Tibial artery (tissue), 4 donors: ENCODE measurements around the gene MED10.
"Not testable (repeated sequence)": the region's sequence is repeated elsewhere in the genome, so short reads cannot be mapped to it uniquely, and the experiment has no call there.

Source experiments
- DNase-seq, 2 donors: peaks; one replicate each; pipeline ENCODE4 v3.0.0-alpha.2; 2019
- H3K27ac ChIP-seq, 2 donors: fragments of 200-600 bp; sonication (generic) in 1 of 2; 1 replicate in 1 of 2; 2 replicates in 1 of 2; pipeline ENCODE4 v1.5.1; 2018 to 2019; ENCODE audit warnings: mild to moderate bottlenecking in 1 of 2
- H3K27me3 ChIP-seq, 2 donors: fragments of 200-600 bp; sonication (generic) in 1 of 2; one replicate each; pipeline versions ENCODE4 v1.5.1 to v1.6.0; 2016 to 2019
- H3K36me3 ChIP-seq, 3 donors: fragments of 200-600 bp; sonication (generic) in 2 of 3; one replicate each; pipeline ENCODE4 v1.5.1; 2016 to 2019; ENCODE audit warnings: mild to moderate bottlenecking in 2 of 3
- H3K4me1 ChIP-seq, 4 donors: fragments of 200-600 bp; sonication (generic) in 2 of 4; 1 replicate in 3 of 4; 2 replicates in 1 of 4; pipeline ENCODE4 v1.5.1; 2016 to 2019
- H3K4me3 ChIP-seq, 2 donors: fragments of 200-600 bp; sonication (generic) in 1 of 2; 1 replicate in 1 of 2; 2 replicates in 1 of 2; pipeline ENCODE4 v1.5.1; 2018 to 2019; ENCODE audit warnings: mild to moderate bottlenecking in 2 of 2
- H3K9me3 ChIP-seq, 3 donors: fragments of 200-600 bp; sonication (generic) in 1 of 3; one replicate each; pipeline ENCODE4 v1.5.1; 2016 to 2019
- intact Hi-C: fragments of 100-400 bp; cut with DNase I; formaldehyde crosslinking; loops from one replicate; pipeline ENCODE4 v1.15.0; 2023; ENCODE audit warnings: low total_unique reads
- TF ChIP-seq, protein P1 (sequence below), 2 experiments: fragments of 200-600 bp in 1 of 2; fragments of 450-650 bp in 1 of 2; IDR thresholded peaks; one replicate each; pipeline ENCODE4 v1.5.1; 2017 to 2019; ENCODE audit warnings: antibody characterized with exemption in 2 of 2, mild to moderate bottlenecking in 1 of 2, moderate library complexity in 1 of 2

MED10 gene

GRCh38 chr5:6362846-6363245, 15.5 kb downstream of the MED10 start:
- H3K4me1 ChIP-seq, result no peaks in the 10 kb centered on the region
- H3K27ac ChIP-seq, result no peak overlapping the region
- H3K9me3 ChIP-seq, result no peaks in the 10 kb centered on the region
- intact Hi-C loops, result no loop called here
- H3K27me3 ChIP-seq, result no peaks in the 10 kb centered on the region
- H3K36me3 ChIP-seq, result peaks cover 12 to 82% (median 24%) of the 10 kb centered on the region in 3 donors
- H3K4me3 ChIP-seq, result no peak overlapping the region
- no peak for DNase-seq
- TF ChIP-seq, protein P1, sequence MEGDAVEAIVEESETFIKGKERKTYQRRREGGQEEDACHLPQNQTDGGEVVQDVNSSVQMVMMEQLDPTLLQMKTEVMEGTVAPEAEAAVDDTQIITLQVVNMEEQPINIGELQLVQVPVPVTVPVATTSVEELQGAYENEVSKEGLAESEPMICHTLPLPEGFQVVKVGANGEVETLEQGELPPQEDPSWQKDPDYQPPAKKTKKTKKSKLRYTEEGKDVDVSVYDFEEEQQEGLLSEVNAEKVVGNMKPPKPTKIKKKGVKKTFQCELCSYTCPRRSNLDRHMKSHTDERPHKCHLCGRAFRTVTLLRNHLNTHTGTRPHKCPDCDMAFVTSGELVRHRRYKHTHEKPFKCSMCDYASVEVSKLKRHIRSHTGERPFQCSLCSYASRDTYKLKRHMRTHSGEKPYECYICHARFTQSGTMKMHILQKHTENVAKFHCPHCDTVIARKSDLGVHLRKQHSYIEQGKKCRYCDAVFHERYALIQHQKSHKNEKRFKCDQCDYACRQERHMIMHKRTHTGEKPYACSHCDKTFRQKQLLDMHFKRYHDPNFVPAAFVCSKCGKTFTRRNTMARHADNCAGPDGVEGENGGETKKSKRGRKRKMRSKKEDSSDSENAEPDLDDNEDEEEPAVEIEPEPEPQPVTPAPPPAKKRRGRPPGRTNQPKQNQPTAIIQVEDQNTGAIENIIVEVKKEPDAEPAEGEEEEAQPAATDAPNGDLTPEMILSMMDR (IDR thresholded peaks at IDR 0.05), result no peak

GRCh38 chr5:6361101-6361500, 17.2 kb downstream of the MED10 start:
- Histone ChIP-seq H3K4me1 (no peaks in the 10 kb centered on the region), H3K36me3 (peaks cover 18 to 79% (median 25%) of the 10 kb centered on the region in 3 donors), H3K9me3 (no peaks in the 10 kb centered on the region), H3K27me3 (no peaks in the 10 kb centered on the region), H3K27ac (no peak overlapping the region), H3K4me3 (no peak overlapping the region)
- TF ChIP-seq, protein P1 (IDR thresholded peaks at IDR 0.05), result no peak
- no peak for DNase-seq
- intact Hi-C loops, result no loop called here

GRCh38 chr5:6360323-6361072, 17.8 kb downstream of the MED10 start:
- no peaks in the 10 kb centered on the region for H3K4me1 ChIP-seq
- TF ChIP-seq, protein P1 (IDR thresholded peaks at IDR 0.05), result no peak
- H3K4me3 ChIP-seq, result no peak overlapping the region
- H3K27me3 ChIP-seq, result no peaks in the 10 kb centered on the region
- H3K9me3 ChIP-seq, result no peaks in the 10 kb centered on the region
- H3K27ac ChIP-seq, result no peak overlapping the region
- intact Hi-C loops, result no loop called here
- DNase-seq, result no peak
- H3K36me3 ChIP-seq, result peaks cover 18 to 75% (median 25%) of the 10 kb centered on the region in 3 donors

- DNase-seq, result peak in 1 of 2 donors; percentile 24
- intact Hi-C loops, result no loop called here
- no peaks in the 10 kb centered on the region for H3K9me3 ChIP-seq
- no peaks in the 10 kb centered on the region for H3K4me1 ChIP-seq
- H3K27me3 ChIP-seq, result no peaks in the 10 kb centered on the region
- H3K36me3 ChIP-seq, result peaks cover 18 to 67% (median 25%) of the 10 kb centered on the region in 3 donors
- H3K4me3 ChIP-seq, result no peak overlapping the region
- TF ChIP-seq, protein P1 (IDR thresholded peaks at IDR 0.05), result no peak
- H3K27ac ChIP-seq, result no peak overlapping the region
Measured at GRCh38 chr5:6359555-6360322, 18.6 kb downstream of the MED10 start.

DNA sequence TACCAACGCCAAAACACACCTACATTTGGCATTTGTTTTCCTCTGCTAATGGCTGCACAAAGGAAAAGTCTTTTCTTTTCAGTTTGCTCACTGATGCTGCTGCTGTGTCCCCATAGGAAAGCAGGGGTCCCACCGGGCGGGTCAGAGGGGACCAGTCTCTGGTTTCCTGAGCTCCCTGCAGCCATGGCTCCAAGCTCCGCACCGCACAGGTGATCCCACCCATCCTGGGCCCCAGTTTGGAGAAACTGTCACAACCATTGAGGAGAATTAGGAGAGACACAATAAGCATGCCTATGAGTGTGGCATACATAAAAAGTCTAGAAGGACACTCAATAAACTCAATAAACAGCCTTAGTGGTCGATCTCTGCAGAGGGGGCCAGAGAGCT, 19.9 kb downstream of the MED10 start:
- Histone ChIP-seq H3K4me1 (no peaks in the 10 kb centered on the region), H3K27ac (no peak overlapping the region), H3K9me3 (no peaks in the 10 kb centered on the region), H3K27me3 (no peaks in the 10 kb centered on the region), H3K4me3 (no peak overlapping the region), H3K36me3 (peaks cover 18 to 66% (median 25%) of the 10 kb centered on the region in 3 donors)
- DNase-seq, result peak in 1 of 2 donors; percentile 19
- intact Hi-C loops, result no loop called here
- TF ChIP-seq, protein P1 (IDR thresholded peaks at IDR 0.05), result no peak

DNA sequence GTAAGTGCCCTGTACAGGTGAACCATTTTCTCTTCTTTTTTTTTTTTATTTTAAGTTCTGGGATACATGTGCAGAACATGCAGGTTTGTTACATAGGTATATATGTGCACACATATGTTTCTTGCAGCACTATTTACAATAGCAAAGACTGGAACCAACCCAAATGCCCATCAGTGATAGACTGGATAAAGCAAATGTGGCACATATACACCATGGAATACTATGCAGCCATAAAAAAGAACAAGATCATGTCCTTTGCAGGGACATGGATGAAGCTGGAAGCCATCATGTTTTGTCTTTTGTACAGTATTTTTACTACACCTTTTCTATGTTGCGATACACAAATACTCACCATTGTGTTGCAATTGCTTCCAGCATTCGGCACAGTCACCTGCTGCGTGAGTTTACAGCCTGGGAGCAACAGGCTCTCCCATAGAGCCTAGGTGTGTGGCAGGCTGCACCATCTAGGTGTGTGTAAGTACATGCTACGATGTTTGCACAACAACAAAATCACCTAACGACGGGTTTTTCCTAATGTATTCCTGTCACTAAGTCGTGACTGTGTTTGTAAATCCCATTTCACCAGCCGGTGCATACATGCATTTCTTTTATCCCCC, 20.4 kb downstream of the MED10 start:
- peak in 1 of 2 donors; percentile 20 for DNase-seq
- intact Hi-C loops, result not testable (repeated sequence)
- H3K36me3 ChIP-seq, result peaks cover 18 to 62% (median 25%) of the 10 kb centered on the region in 3 donors

More for the DNA sequence above, 20.4 kb downstream of the MED10 start:
- not testable (repeated sequence) for H3K27ac ChIP-seq, H3K4me1 ChIP-seq, H3K9me3 ChIP-seq, H3K4me3 ChIP-seq, H3K27me3 ChIP-seq
